ENCODE results near the gene SNRPD2.
"Not testable (repeated sequence)": the region's sequence is repeated elsewhere in the genome, so short reads cannot be mapped to it uniquely, and the experiment has no call there.

The SNRPD2 gene

GRCh38 chr19:45691516-45692186, at the start of gene SNRPD2:
TSS of gene SNRPD2 (minus strand) at chr19:45691953. CDS start at chr19:45691888, 65 bp downstream.
- no peak for FAIRE-seq

GRCh38 chr19:45739498-45740439, 48.0 kb upstream of the SNRPD2 start:
- FAIRE-seq, result no peak

GRCh38 chr19:45733160-45733810, 41.5 kb upstream of the SNRPD2 start, which contains the start of gene MEIOSIN:
TSS of gene MEIOSIN (plus strand) at chr19:45733439. CDS start at chr19:45735377, 1,938 bp downstream.
- FAIRE-seq, result no peak

GRCh38 chr19:45730368-45731288, 38.9 kb upstream of the SNRPD2 start, which contains the start of gene FBXO46:
TSS of gene FBXO46 (minus strand) at chr19:45730896. CDS start at chr19:45713495, 17,401 bp downstream.
- peak; percentile 98 for FAIRE-seq

- FAIRE-seq, result no peak
Measured at GRCh38 chr19:45729800-45730290, 38.1 kb upstream of the SNRPD2 start.

- FAIRE-seq, result not testable (repeated sequence)
Measured at GRCh38 chr19:45728683-45729082, 36.9 kb upstream of the SNRPD2 start.

- not testable (repeated sequence) for FAIRE-seq
Measured at GRCh38 chr19:45720065-45720464, 28.3 kb upstream of the SNRPD2 start.

- FAIRE-seq, result no peak
Measured at GRCh38 chr19:45717983-45718650, 26.4 kb upstream of the SNRPD2 start.

GRCh38 chr19:45717131-45717982, 25.6 kb upstream of the SNRPD2 start:
- FAIRE-seq, result peak; percentile 98

- no peak for FAIRE-seq
Measured at GRCh38 chr19:45716359-45717130, 24.8 kb upstream of the SNRPD2 start.

- FAIRE-seq, result no peak
Measured at GRCh38 chr19:45715139-45715538, 23.4 kb upstream of the SNRPD2 start.

GRCh38 chr19:45713141-45713540, 21.4 kb upstream of the SNRPD2 start:
- FAIRE-seq, result no peak

GRCh38 chr19:45712699-45713067, 20.9 kb upstream of the SNRPD2 start:
- no peak for FAIRE-seq

GRCh38 chr19:45711851-45712698, 20.3 kb upstream of the SNRPD2 start:
- no peak for FAIRE-seq

GRCh38 chr19:45710356-45711130, 18.8 kb upstream of the SNRPD2 start:
- FAIRE-seq, result no peak

- FAIRE-seq, result no peak
Measured at GRCh38 chr19:45705710-45706415, 14.1 kb upstream of the SNRPD2 start.

GRCh38 chr19:45705115-45705514, 13.4 kb upstream of the SNRPD2 start:
- FAIRE-seq, result no peak
